NCI-H446 treated with DMSO at 0.1 percent for 48 hours (cell line): Measurements from ENCODE around the gene PPARG.
"Not testable (repeated sequence)": the region's sequence is repeated elsewhere in the genome, so short reads cannot be mapped to it uniquely, and the experiment has no call there.

Experiments
- DNase-seq: peaks from one replicate; lab custom pipeline; 2025; lab: John Stamatoyannopoulos, UW

PPARG gene

DNA sequence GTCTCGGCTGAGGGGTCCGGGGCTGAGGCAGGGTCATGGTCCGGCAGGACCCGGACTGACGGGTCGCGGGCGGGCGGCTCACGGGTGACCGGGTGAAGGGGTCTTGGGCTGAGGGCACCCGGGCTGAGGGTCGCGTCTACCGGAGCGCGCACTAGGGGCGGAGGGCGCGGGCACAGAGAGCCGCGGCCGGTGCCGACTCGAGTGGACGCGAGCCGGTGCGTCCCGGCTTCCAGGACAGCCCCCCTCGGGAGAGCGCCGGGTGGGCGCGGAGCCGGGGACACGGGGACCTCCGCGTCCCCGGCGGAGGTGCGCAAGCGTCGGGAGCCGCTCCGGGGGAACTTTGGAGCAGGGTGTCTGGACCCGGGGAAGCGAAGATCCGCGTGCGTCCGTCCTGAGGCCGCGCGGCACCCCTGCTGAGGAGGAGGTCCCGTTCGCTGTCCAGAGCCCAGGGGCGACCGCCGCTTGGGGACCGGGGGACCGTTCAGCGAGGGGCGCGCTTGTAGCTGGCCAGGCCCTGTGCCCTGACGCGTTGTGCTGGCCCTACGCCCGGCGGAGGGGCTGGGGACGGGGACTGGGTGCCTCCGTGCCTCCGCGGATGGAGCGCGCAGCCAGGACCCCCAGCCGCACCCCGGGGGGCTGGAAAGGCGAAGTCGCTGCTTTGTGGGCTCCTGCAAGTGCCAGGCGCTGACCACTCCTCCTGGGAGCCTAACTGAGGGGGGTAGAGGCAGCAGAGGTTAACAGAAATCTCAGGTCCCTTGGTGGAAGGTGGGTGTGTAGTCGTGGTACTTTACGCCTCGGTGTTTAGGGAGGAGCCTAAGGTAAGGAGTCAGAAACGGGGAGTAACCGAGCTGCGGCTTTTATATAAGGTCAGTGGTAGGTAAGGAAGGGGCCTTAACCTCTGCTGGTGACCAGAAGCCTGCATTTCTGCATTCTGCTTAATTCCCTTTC lies at the start of gene PPARG:
Gene PPARG (plus strand): TSS at position 889 of the 948 bp plus-strand sequence. CDS start 90,642 bp downstream, outside the sequence.
- DNase-seq = no peak

DNA sequence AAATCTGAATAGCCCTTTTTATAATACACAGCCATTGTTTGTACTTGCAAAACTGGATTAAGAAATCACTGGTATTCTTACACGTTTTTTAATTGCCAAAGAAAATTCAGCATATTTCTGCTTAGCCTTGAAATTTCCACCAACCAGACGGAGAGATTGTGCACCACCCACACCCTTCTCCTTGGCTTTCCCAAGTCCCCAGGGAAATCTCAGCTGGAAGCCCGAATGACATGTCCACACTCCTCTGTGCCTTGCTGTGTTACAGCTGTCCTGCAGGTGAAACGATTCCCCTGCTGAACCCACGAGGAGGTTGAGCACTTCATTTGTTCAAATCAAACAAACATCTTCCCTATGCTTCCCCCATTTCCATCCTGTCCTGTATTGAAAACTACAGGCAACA lies 49.6 kb upstream of the PPARG start:
- DNase-seq = no peak

- no peak for DNase-seq
Measured at GRCh38 chr3:12242772-12243171, 46.1 kb upstream of the PPARG start.

GRCh38 chr3:12246497-12247163 lies 42.2 kb upstream of the PPARG start:
- no peak for DNase-seq

DNA sequence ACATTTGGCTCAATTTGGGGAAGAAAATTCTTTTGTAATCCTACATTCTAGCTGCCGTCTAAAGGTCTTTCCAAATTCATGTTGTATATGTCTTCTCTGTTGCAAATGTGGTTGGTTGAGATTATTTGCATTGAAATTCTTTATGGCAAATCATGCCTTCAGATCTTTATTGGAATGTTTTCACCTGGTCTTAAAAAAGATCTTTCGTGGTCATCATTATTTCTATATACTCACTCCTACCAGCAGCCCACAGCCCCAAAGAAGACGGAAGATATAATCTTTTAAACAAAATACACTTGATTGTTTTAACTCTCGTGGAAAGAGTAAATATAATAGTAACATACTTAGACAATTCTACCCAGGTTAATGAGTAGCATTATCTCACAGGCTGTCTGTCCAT lies 41.5 kb upstream of the PPARG start:
- no peak for DNase-seq

DNA sequence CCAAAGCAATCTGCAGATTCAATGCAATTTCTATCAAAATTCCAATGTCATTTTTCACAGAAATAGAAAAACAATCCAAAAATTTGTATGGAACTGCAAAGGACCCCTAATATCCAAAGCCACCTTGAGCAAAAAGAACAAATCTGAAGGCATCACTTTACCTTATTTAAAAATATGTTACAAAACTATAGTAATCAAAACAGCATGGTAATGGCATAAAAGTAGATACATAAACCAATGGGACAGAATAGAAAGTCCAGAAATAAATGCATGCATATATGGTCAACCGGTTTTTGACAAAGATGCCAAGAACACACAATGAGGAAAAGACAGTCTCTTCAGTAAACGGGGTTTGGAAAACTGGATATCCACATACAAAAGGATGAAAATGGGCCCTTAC lies 39.4 kb upstream of the PPARG start:
- DNase-seq = no peak

DNA sequence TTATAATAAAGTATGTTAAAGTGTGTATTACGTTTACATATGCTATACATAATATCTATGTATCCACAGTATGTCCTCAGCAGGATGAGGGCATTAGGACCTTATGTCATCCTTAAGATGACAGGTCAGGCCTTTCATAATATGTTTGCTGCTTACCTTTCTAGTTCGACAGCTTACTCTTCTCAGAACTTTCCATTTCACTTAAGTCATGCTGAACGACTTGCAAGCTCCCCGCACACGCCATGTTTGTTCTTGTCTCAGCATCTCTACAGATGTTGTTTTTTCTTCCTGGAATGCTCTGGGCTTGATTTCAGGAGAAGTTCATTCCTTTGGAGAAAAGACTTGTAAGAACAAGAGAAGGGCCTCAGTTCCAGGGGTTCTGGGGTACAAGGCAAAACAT lies 36.0 kb upstream of the PPARG start:
- DNase-seq = no peak

- no peak for DNase-seq
Measured at GRCh38 chr3:12253516-12254343, 35.1 kb upstream of the PPARG start.

GRCh38 chr3:12255393-12255792 lies 33.5 kb upstream of the PPARG start:
- no peak for DNase-seq

GRCh38 chr3:12258911-12259310 lies 30.0 kb upstream of the PPARG start:
- no peak for DNase-seq

DNA sequence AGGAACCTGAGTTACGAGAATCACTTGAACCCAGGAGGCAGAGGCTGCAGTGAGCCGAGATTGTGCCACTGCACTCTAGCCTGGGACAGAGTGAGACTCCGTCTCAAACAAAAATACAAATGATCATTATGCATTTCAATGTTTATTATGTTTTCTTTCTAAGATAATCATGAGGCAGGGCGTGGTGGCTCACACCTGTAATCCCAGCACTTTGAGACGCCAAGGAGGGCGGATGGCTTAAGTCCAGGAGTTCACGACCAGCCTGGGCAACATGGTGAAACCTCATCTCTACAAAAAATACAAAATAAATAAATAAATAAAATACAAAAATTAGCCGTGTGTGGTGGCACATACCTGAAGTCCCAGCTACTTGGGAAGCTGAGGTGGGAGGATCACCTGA lies 26.7 kb upstream of the PPARG start:
- DNase-seq = not testable (repeated sequence)

GRCh38 chr3:12265508-12265907 lies 23.4 kb upstream of the PPARG start:
- DNase-seq = no peak

GRCh38 chr3:12266038-12266437 lies 22.8 kb upstream of the PPARG start:
- DNase-seq = no peak

DNA sequence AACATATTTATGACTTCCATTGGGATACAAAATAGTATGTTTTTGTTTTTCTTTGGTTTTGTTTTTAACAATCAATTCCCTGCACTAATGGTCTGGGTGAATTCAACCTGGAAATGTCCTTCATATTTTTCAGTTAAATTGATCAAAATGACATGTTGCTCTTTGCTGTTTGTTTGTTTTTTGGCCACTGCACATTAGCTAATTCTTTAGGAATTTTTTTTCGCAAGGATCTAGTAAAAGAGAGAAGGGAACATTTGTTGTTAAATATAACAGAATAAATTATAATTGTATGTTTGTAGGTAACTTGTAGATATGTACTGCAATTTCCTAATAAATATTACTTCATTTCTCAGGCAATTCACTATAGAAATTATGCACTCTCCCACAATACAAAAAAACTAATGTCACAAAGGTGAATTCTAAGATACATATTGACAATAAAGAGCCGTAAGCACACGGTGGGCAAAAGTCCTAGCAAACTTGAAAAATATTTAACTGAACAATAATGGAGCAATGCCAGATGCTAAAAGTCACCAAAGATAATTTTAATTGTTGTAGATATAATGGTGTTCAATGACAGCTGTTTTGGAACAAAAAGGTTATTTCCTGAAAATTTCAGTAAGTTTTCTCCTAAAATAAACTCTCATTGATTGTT lies 21.4 kb upstream of the PPARG start:
- no peak for DNase-seq

DNA sequence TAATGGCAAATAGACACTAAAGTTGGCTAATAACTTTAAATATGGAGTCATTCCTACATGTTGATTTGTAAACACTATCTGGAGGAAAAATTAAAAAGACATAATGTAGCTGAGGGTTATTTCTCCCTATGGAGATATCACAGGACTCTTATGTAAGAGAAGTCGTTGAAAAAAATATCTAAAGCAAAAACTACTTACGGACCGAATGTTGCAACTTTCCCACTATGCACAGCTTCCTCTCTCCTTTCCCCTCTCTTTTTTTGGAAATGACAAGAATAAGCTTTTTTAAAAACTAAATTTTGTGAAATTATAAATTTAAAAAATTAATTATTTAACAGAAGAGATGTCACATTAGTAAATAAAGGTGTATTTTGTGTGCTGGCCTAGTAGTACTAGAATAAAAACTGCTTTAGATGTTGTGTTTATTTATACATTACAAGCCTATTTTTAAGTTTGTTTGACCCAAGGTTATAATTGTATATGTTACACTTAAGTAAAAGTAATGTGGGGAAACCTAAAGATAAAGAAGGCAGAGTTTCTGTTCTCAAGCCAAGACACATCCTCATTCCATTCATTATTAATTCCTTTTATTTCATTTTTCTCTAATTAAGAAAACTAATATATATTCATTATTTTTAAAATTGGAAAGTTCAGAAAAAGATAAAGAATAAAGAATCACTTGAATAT lies 20.7 kb upstream of the PPARG start:
- no peak for DNase-seq

DNA sequence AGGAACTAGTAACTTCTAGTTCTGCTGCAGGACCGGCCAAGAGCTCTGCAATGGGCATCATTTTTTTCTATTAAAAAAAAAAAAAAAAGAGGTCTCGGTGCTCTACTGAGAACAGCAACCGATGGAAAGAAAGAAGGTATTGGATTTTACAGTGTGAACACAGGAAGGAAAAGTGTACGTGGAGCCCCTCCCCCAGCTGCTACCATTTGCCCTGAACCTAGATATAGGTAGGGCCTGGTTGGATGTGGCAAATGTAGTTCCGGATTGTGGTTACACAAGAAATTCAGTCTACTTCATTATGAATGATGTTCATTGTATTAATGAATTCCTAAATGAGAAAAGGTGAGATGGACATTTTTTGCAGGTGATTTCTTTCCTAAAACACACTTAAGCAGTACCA lies 17.9 kb upstream of the PPARG start:
- no peak for DNase-seq

GRCh38 chr3:12273045-12273695 lies 15.7 kb upstream of the PPARG start:
- DNase-seq = no peak

DNA sequence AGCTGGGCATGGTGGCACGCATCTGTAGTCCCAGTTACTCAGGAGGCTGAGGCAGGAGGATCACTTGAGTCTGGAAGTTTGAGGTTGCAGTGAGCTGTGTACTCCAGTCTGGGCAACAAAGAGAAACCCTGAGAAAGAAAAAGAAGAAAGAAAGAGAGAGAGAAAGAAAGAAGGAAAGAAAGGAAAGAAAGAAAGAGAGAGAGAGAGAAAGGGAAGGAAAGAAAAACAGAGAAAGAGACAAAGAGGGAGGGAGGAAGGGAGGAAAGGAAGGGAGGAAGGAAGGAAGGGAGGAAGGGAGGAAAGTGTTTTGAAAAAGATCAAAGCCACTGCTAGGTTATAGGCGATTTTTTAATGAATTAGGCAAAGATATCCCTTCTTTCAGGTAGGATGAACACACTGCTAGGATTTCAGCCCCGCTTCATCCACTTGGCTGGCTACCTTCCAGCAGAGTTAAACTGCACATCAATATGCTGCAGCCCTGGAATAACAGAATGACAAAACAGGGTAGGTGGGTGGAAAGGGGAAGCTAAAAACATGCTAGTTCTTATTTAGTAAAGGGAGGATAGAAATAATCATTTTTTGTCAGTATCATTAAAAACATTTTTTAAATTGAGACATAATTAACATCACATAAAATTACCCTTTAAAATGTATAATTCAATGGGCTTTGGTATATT lies 12.8 kb upstream of the PPARG start:
- no peak for DNase-seq

DNA sequence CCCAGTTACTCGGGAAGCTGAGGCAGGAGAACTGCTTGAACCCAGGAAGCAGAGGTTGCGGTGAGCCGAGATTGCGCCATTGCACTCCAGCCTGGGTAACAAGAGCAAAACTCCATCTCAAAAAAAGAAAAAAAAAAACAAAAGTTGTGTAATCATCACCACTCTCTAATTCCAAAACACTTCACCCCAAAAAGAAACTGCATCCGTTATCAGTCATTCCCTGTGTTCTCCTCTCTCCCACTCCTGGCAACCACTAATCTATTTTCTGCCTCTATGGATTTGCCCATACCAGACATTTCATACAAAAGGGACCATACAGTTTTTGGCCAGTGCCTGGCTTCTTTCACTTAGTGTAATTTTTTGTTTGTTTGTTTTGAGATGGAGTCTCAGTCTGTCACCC lies 12.0 kb upstream of the PPARG start:
- not testable (repeated sequence) for DNase-seq

- DNase-seq = no peak
Measured at GRCh38 chr3:12278566-12278965, 10.3 kb upstream of the PPARG start.
